Measurements from ENCODE around the gene CEP55. TPM values are rescaled to one million over a fixed set of nuclear protein-coding genes. Genes with fewer than 3 reads are reported as not detected.

Gene CEP55
- 28.9 and 47.8 TPM in 2 replicates for total RNA-seq

DNA sequence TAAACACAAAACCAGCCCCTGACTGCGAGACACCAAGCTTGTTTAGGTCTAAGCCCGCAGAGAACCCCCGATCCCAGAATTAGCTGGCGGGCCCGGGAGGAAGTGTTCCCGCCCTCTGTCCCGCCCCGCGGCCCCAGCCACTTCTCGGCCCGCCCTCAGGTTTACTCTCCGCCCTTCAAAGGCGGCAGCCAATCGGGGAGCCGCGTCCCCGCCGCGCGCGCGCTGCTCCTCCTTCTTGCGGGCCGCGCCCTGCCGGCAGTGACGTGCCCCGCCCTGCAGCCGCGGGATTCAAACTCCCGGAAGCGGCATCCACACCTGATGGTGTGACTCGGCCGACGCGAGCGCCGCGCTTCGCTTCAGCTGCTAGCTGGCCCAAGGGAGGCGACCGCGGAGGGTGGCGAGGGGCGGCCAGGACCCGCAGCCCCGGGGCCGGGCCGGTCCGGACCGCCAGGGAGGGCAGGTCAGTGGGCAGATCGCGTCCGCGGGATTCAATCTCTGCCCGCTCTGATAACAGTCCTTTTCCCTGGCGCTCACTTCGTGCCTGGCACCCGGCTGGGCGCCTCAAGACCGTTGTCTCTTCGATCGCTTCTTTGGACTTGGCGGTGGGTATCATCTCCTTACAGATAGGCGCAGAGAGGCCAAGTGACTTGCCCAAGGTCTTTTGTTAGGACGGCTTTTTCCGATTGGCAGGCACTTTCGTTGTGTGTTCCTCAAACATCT lies at the start of gene CEP55:
Gene CEP55 (plus strand): TSS at position 291 of the 720 bp plus-strand sequence. CDS start 3,440 bp downstream, outside the sequence.

DNA sequence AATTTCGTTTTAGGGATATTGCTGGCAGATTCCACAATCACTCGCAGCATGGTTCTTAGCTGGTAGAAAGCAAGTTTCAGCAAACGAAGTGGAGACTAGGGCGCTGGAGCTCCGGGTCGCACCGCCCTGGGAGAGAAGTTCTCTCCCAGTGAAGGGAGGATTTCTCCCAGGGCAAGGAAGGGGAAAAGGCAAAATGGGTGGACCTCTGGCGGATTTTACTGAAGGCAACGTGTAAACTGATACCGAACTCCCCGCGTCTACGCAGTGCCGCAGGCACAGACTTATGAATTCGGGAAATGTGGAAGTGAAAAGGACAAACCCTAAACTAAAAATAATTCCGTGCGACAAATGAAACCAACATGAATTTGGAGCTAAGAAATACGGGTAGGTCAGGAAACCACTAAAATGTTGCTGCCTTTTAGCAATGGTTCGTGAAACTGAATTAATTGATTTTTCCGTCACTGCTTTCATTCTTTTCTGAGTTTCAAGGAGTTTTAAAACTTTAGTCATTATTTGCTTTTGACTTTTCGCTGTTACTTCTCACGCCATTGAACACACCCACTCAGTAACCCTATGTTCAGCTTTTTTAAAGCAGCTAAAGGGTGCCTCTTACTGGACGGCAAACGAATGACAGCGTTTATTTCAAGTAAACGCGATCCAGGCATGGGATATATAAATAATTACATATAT lies 14.1 kb upstream of the CEP55 start, which contains the start of gene MYOF:
Gene MYOF (minus strand): TSS at position 190 of the 690 bp plus-strand sequence. CDS start 140 bp downstream, at position 50.

DNA sequence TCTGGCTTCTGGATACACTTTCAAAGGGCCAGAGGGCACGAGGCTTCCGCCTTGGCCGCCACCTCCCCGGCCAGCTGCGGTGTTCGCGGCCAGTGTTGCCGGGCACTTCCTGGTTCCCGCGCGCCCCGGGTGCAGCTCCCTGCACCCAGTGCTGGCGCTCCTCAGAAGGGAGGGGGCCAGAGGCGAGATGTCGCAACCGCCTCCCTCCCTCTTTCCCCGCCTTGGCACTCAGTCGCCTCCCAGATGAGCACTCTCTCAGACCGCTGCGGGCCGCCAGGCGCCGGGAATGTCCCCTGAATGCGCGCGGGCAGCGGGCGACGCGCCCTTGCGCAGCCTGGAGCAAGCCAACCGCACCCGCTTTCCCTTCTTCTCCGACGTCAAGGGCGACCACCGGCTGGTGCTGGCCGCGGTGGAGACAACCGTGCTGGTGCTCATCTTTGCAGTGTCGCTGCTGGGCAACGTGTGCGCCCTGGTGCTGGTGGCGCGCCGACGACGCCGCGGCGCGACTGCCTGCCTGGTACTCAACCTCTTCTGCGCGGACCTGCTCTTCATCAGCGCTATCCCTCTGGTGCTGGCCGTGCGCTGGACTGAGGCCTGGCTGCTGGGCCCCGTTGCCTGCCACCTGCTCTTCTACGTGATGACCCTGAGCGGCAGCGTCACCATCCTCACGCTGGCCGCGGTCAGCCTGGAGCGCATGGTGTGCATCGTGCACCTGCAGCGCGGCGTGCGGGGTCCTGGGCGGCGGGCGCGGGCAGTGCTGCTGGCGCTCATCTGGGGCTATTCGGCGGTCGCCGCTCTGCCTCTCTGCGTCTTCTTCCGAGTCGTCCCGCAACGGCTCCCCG lies 70.2 kb downstream of the CEP55 start, which contains the start of gene FFAR4:
Gene FFAR4 (plus strand): TSS at position 231 of the 842 bp plus-strand sequence. CDS start 56 bp downstream, at position 287.

Other genes with a start within 250 kb of the CEP55 start
- gene MYOF, start 14.3 kb upstream of the CEP55 start, total RNA-seq, result 145 and 254 TPM in 2 replicates
- gene FFAR4, start 70.1 kb downstream of the CEP55 start, total RNA-seq, result not detected in 2 replicates
- gene RBP4, start 104.6 kb downstream of the CEP55 start, total RNA-seq, result not detected in 2 replicates
- not detected in 2 replicates for gene PDE6C, start 115.9 kb downstream of the CEP55 start, total RNA-seq
- gene FRA10AC1, start 206.0 kb downstream of the CEP55 start, total RNA-seq, result 1.9 and 15.2 TPM in 2 replicates